ENCODE data around the gene NPTN. TPM values are rescaled to one million over a fixed set of nuclear protein-coding genes. Genes with fewer than 3 reads are reported as not detected.

Gene NPTN
- total and polyA plus RNA-seq, 9 of the 15 experiments (the other 6 are each of a cell fraction or from before 2014, with no cell fraction given) = 9.6 to 48.5 (median 21.7) TPM

GRCh38 chr15:73567020-73567419 lies 66.2 kb downstream of the NPTN start (continued):
- no peak for TF ChIP-seq SAFB (IDR thresholded peaks at IDR 0.05; ENCODE audit: borderline replicate concordance, low read depth, low read length)
- TF ChIP-seq ELF2 (CRISPR knock-in tag; IDR thresholded peaks at IDR 0.05) = no peak
- TF ChIP-seq MAFK (IDR thresholded peaks at IDR 0.05; ENCODE audit: low read length) = peak; percentile 19; the same call in 1 of the 2 replicates

GRCh38 chr15:73564255-73564654 lies 68.9 kb downstream of the NPTN start:
- H3K79me2 ChIP-seq (ENCODE audit: control insufficient read depth, insufficient read depth, low read length) = no peaks in the 10 kb centered on the region
- TF ChIP-seq ATF6 (CRISPR knock-in tag; IDR thresholded peaks at IDR 0.05) (no peak), ETV5 (CRISPR knock-in tag; IDR thresholded peaks at IDR 0.05; ENCODE audit: low read depth) (peak; percentile 42; the same call in 1 of the 2 replicates), SMC3 (conservative IDR thresholded peaks at IDR 0.05; ENCODE audit: insufficient read depth, low read depth, low read length) (0 out of 2 replicates have a peak, but pooled peaks have one; percentile 21), ZNF780A (CRISPR knock-in tag; IDR thresholded peaks at IDR 0.05) (no peak), EHMT2 (IDR thresholded peaks at IDR 0.05) (peak; percentile 35; the same call in 1 of the 2 replicates), RBM39 (optimal IDR thresholded peaks at IDR 0.05; ENCODE audit: low read depth, low read length) (no peak), RUNX1 (IDR thresholded peaks at IDR 0.05; ENCODE audit: low read depth) (no peak), MYC (IDR thresholded peaks at IDR 0.05; ENCODE audit: low read depth, low read length) (peak; percentile 13; the same call in 1 of the 2 replicates), MYC (CRISPR knock-in tag; IDR thresholded peaks at IDR 0.05; ENCODE audit: borderline replicate concordance, low read depth) (no peak), ATF7 (IDR thresholded peaks at IDR 0.05) (0 out of 2 replicates have a peak, but pooled peaks have one; percentile 14), BCL6 (CRISPR knock-in tag; IDR thresholded peaks at IDR 0.05) (no peak), PRMT5 (CRISPR knock-in tag; IDR thresholded peaks at IDR 0.05) (no peak), TFAP4 (CRISPR knock-in tag; IDR thresholded peaks at IDR 0.05; ENCODE audit: borderline replicate concordance) (peak; percentile 25; the same call in 1 of the 2 replicates)

More at GRCh38 chr15:73564255-73564654, 68.9 kb downstream of the NPTN start:
- peak; percentile 81 for ATAC-seq
- Histone ChIP-seq H3K9me3 (replicated peaks; ENCODE audit: control insufficient read depth, insufficient read depth, low read depth, low read length) (no peaks in the 10 kb centered on the region), H3K4me2 (ENCODE audit: insufficient read depth, low read length) (peak overlapping the region; percentile 22; the same call in 1 of the 2 replicates), H3K4me3 (no peak overlapping the region), H3K36me3 (ENCODE audit: control insufficient read depth, insufficient read depth, low read length) (peaks cover 62% of the 10 kb centered on the region), H3K9ac (ENCODE audit: insufficient read depth in 1 of 2, low read depth in 2 of 2, low read length in 2 of 2) (no peak overlapping the region), H3K4me1 (replicated peaks in 1 of 2; ENCODE audit: control insufficient read depth in 2 of 2, insufficient read depth in 2 of 2, low read length in 2 of 2) (peaks cover 0 to 11% of the 10 kb centered on the region in 2 experiments; a peak in 3 of 5 replicates), H3K9me1 (ENCODE audit: control insufficient read depth, insufficient read depth, low read length) (no peaks in the 10 kb centered on the region), H4K20me1 (replicated peaks; ENCODE audit: control insufficient read depth, insufficient read depth, low read length) (peaks cover 4% of the 10 kb centered on the region; the same call in 1 of the 2 replicates), H3K27me3 (ENCODE audit: control insufficient read depth in 2 of 2, insufficient read depth in 2 of 2, low read length in 2 of 2) (no peaks in the 10 kb centered on the region), H3K27ac (ENCODE audit: extremely low read depth, low read depth, low read length) (peak overlapping the region; percentile 43; the same call in 1 of the 3 replicates), H2AFZ (ENCODE audit: low read depth, low read length) (0 out of 2 replicates have a peak overlapping the region, but pooled peaks have one; percentile 9)
- BruUV-seq (replicated peaks) = no TSS peak
- in situ Hi-C loops (cut with MboI) (loop anchor here (5.0 kb wide), 2 partner anchors 73 to 133 kb away; no protein-coding TSS in a partner anchor), intact Hi-C loops (cut with micrococcal nuclease) (loop anchor here (1.0 kb wide), 1 partner anchor 72 kb away; no protein-coding TSS in a partner anchor)
- FAIRE-seq = peak; percentile 75
- peak; percentile 39 to 69 (median 54) for DNase-seq (ENCODE audit: extremely low read depth in 1 of 4, low spot score in 3 of 4)
- POLR2A ChIA-PET = interaction anchor here (0.6 kb wide), 1 partner anchor 38 kb away, joined by 3 read pairs; no protein-coding TSS in a partner anchor
- CTCF ChIA-PET (ENCODE audit: low intra/inter-chr PET ratio) = interaction anchor here (5.5 kb wide), 1 partner anchor 72 kb away, joined by 52 read pairs; no protein-coding TSS in a partner anchor
- WGBS (ENCODE audit: insufficient coverage, low coverage, missing lambda C conversion rate) = 11% methylated on average over 6 of the region's 6 CpGs
